Suprapubic skin (tissue), 4 donors: Measurements from ENCODE around the gene SVEP1. TPM values are rescaled to one million over a fixed set of nuclear protein-coding genes. Genes with fewer than 3 reads are reported as not detected.
A peak's percentile ranks its signal among the peaks of the same experiment; 100 is the strongest.

ENCODE experiments used
- DNase-seq, 2 donors: peaks; one replicate each; pipeline ENCODE4 v3.0.0-alpha.2; 2019; ENCODE audit warnings: low spot score in 2 of 2
- H3K27ac ChIP-seq: fragments of 200-600 bp; sonication (generic); one replicate; pipeline ENCODE4 v1.5.1; 2019
- H3K27me3 ChIP-seq: fragments of 200-600 bp; sonication (generic); one replicate; pipeline ENCODE4 v1.5.1; 2019
- H3K36me3 ChIP-seq: fragments of 200-600 bp; sonication (generic); one replicate; pipeline ENCODE4 v1.5.1; 2019
- H3K4me1 ChIP-seq: fragments of 200-600 bp; sonication (generic); one replicate; pipeline ENCODE4 v1.5.1; 2019
- H3K4me3 ChIP-seq: fragments of 200-600 bp; sonication (generic); one replicate; pipeline ENCODE4 v1.5.1; 2019; ENCODE audit warnings: mild to moderate bottlenecking
- H3K9me3 ChIP-seq: fragments of 200-600 bp; sonication (generic); one replicate; pipeline ENCODE4 v1.5.1; 2019
- EP300 ChIP-seq: sonication (generic); formaldehyde crosslinking; IDR thresholded peaks from one replicate; pipeline ENCODE4 v1.6.1; 2017; ENCODE audit warnings: antibody characterized with exemption
- POLR2A ChIP-seq, 2 donors: fragments of 450-650 bp; IDR thresholded peaks; one replicate each; pipeline ENCODE4 v1.6.1; 2017; ENCODE audit warnings: antibody characterized with exemption in 2 of 2, mild to moderate bottlenecking in 2 of 2, moderate library complexity in 2 of 2
- POLR2AphosphoS5 ChIP-seq, 3 donors: sonication (generic); formaldehyde crosslinking; IDR thresholded peaks; one replicate each; pipeline ENCODE4 v1.6.1; 2017; ENCODE audit warnings: antibody characterized with exemption in 3 of 3
- WGBS: methylation state at CpG from one replicate; pipeline ENCODE4 v1.1.5; 2018; 5-methylcytosine and 5-hydroxymethylcytosine counted together
- total RNA-seq, 4 donors: library from RNA; depleted of rRNA; stranded (reverse); fragments of >200 nt; gene quantifications; one replicate each; pipeline ENCODE4 v1.1.0, GENCODE V29; 2016
- TF ChIP-seq, protein P1 (sequence below), 2 donors: fragments of 200-600 bp in 1 of 2; fragments of 450-650 bp in 1 of 2; sonication (generic) in 1 of 2; IDR thresholded peaks; one replicate each; pipeline ENCODE4 v1.5.1; 2016 to 2019; ENCODE audit warnings: antibody characterized with exemption in 2 of 2, mild to moderate bottlenecking in 1 of 2, moderate library complexity in 1 of 2

The SVEP1 gene
- total RNA-seq, 4 donors from 2014 or later: 5.8 to 15.6 (median 11.2) TPM

GRCh38 chr9:110566156-110566555 lies 13.4 kb downstream of the SVEP1 start:
- TF ChIP-seq EP300 (no peak), POLR2A (IDR thresholded peaks at IDR 0.05) (no peak), POLR2AphosphoS5 (IDR thresholded peaks at IDR 0.05) (no peak)
- TF ChIP-seq, protein P1, sequence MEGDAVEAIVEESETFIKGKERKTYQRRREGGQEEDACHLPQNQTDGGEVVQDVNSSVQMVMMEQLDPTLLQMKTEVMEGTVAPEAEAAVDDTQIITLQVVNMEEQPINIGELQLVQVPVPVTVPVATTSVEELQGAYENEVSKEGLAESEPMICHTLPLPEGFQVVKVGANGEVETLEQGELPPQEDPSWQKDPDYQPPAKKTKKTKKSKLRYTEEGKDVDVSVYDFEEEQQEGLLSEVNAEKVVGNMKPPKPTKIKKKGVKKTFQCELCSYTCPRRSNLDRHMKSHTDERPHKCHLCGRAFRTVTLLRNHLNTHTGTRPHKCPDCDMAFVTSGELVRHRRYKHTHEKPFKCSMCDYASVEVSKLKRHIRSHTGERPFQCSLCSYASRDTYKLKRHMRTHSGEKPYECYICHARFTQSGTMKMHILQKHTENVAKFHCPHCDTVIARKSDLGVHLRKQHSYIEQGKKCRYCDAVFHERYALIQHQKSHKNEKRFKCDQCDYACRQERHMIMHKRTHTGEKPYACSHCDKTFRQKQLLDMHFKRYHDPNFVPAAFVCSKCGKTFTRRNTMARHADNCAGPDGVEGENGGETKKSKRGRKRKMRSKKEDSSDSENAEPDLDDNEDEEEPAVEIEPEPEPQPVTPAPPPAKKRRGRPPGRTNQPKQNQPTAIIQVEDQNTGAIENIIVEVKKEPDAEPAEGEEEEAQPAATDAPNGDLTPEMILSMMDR (IDR thresholded peaks at IDR 0.05): no peak
- Histone ChIP-seq H3K9me3 (no peaks in the 10 kb centered on the region), H3K4me3 (no peak overlapping the region), H3K36me3 (no peaks in the 10 kb centered on the region), H3K27ac (no peak overlapping the region), H3K27me3 (no peaks in the 10 kb centered on the region), H3K4me1 (no peaks in the 10 kb centered on the region)
- DNase-seq: no peak
- 79% methylated on average over 1 of the region's 1 CpG for whole genome bisulfite sequencing

DNA sequence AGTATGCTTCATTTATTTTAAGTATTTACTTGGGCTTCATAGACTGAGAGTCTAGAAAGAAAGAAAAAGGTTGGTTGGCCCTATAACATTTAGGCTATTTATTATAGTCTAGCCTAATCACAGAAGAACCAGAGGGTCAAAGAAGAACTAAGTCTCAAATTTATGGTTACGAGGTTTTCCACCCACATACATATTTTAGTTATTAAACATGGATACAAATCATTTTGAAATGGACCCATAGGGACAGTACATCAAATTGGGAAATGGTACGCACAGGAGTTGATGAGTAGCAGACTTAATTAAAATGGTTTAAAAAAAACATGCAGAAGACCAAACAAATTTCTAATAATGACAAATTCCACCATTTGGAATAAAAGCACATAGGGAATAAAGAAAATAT lies 17.7 kb downstream of the SVEP1 start:
- DNase-seq: no peak
- Histone ChIP-seq H3K27me3 (no peaks in the 10 kb centered on the region), H3K4me1 (no peaks in the 10 kb centered on the region), H3K9me3 (no peaks in the 10 kb centered on the region), H3K4me3 (no peak overlapping the region), H3K36me3 (no peaks in the 10 kb centered on the region), H3K27ac (no peak overlapping the region)
- TF ChIP-seq, protein P1 (IDR thresholded peaks at IDR 0.05): no peak
- TF ChIP-seq EP300 (no peak), POLR2AphosphoS5 (IDR thresholded peaks at IDR 0.05) (no peak)
- WGBS: 62% methylated on average over 2 of the region's 2 CpGs

GRCh38 chr9:110559869-110560268 lies 19.7 kb downstream of the SVEP1 start:
- Histone ChIP-seq H3K36me3 (no peaks in the 10 kb centered on the region), H3K27me3 (no peaks in the 10 kb centered on the region), H3K4me1 (no peaks in the 10 kb centered on the region), H3K4me3 (no peak overlapping the region), H3K9me3 (no peaks in the 10 kb centered on the region), H3K27ac (no peak overlapping the region)
- 93% methylated on average over 1 of the region's 1 CpG for WGBS
- no peak for DNase-seq
- TF ChIP-seq, protein P1 (IDR thresholded peaks at IDR 0.05): no peak
- TF ChIP-seq EP300: no peak
- TF ChIP-seq POLR2AphosphoS5 (IDR thresholded peaks at IDR 0.05): no peak
- TF ChIP-seq POLR2A (IDR thresholded peaks at IDR 0.05): no peak

GRCh38 chr9:110555551-110556331 lies 23.8 kb downstream of the SVEP1 start:
- WGBS: 42% methylated on average over 6 of the region's 6 CpGs
- DNase-seq: peak; percentile 80 to 86
- TF ChIP-seq POLR2A (IDR thresholded peaks at IDR 0.05) (no peak), POLR2AphosphoS5 (IDR thresholded peaks at IDR 0.05) (peak; percentile 73 to 95 (median 80)), EP300 (no peak)
- TF ChIP-seq, protein P1 (IDR thresholded peaks at IDR 0.05): no peak
- no peaks in the 10 kb centered on the region for H3K4me1 ChIP-seq
- H3K9me3 ChIP-seq: no peaks in the 10 kb centered on the region
- no peaks in the 10 kb centered on the region for H3K27me3 ChIP-seq
- peak overlapping the region; percentile 64 for H3K27ac ChIP-seq
- no peak overlapping the region for H3K4me3 ChIP-seq
- H3K36me3 ChIP-seq: no peaks in the 10 kb centered on the region

DNA sequence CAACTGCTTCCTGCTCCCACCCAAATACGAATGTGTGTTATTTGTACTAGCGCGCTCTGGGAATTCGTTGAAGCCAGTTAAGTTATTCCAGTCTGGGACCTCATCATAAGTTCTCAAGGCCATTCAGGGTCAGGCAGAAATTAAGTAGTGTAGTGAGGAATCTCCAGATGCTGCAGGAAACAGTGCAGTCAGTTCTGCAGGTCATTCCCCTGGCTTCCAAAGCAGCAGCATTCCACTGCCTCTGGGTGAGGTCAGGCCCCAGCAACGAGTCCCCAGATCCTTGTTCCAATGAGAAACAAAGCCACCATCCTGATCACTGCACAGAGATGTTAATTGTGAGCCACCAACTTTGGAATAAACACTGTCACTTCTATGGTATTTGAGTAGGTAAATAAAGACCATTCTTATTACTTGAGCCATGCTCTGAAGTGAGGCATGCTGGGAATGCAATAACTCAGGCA lies 33.1 kb downstream of the SVEP1 start:
- no peak for DNase-seq
- Histone ChIP-seq H3K4me3 (no peak overlapping the region), H3K4me1 (peaks cover 6% of the 10 kb centered on the region), H3K36me3 (no peaks in the 10 kb centered on the region), H3K9me3 (no peaks in the 10 kb centered on the region), H3K27ac (no peak overlapping the region), H3K27me3 (no peaks in the 10 kb centered on the region)
- 65% methylated on average over 5 of the region's 5 CpGs for WGBS
- TF ChIP-seq POLR2A (IDR thresholded peaks at IDR 0.05) (no peak), EP300 (no peak), POLR2AphosphoS5 (IDR thresholded peaks at IDR 0.05) (no peak)
- TF ChIP-seq, protein P1 (IDR thresholded peaks at IDR 0.05): no peak
